Ishikawa (cell line): Measurements from ENCODE around the gene KIF18A.
A peak's percentile ranks its signal among the peaks of the same experiment; 100 is the strongest.

ENCODE experiments used
- CEBPB ChIP-seq: IDR thresholded peaks from 2 replicates; pipeline ENCODE4 v1.6.1; 2012
- CREB1 ChIP-seq: IDR thresholded peaks from 2 replicates; pipeline ENCODE4 v1.6.1; 2012; ENCODE audit warnings: low read depth
- EGR1 ChIP-seq: IDR thresholded peaks from 2 replicates; pipeline ENCODE4 v1.6.1; 2012
- EP300 ChIP-seq: IDR thresholded peaks from 2 replicates; pipeline ENCODE4 v1.6.1; 2012; ENCODE audit warnings: borderline replicate concordance
- FOXM1 ChIP-seq: IDR thresholded peaks from 2 replicates; pipeline ENCODE4 v1.6.1; 2012; ENCODE audit warnings: low read depth, borderline replicate concordance
- NFIC ChIP-seq: IDR thresholded peaks from 2 replicates; pipeline ENCODE4 v1.6.1; 2012
- RAD21 ChIP-seq: IDR thresholded peaks from 2 replicates; pipeline ENCODE4 v1.6.1; 2012; ENCODE audit warnings: low read depth
- TAF1 ChIP-seq: IDR thresholded peaks from 2 replicates; pipeline ENCODE4 v1.6.1; 2012; ENCODE audit warnings: low read depth, mild to moderate bottlenecking
- TCF12 ChIP-seq: IDR thresholded peaks from 2 replicates; pipeline ENCODE4 v1.6.1; 2012; ENCODE audit warnings: low read depth
- TEAD4 ChIP-seq: IDR thresholded peaks from 2 replicates; pipeline ENCODE4 v1.6.1; 2012
- YY1 ChIP-seq: IDR thresholded peaks from 2 replicates; pipeline ENCODE4 v1.6.1; 2012; ENCODE audit warnings: low read depth
- ZBTB7A ChIP-seq: IDR thresholded peaks from 2 replicates; pipeline ENCODE4 v1.6.1; 2012; ENCODE audit warnings: low read depth
- TF ChIP-seq, protein P1 (sequence below): IDR thresholded peaks from 2 replicates; pipeline ENCODE4 v1.6.1; 2012
- TF ChIP-seq, protein P2 (sequence below): IDR thresholded peaks from 2 replicates; pipeline ENCODE4 v1.6.1; 2012; ENCODE audit warnings: low read depth, mild to moderate bottlenecking
- TF ChIP-seq, protein P3 (sequence below): IDR thresholded peaks from 2 replicates; pipeline ENCODE4 v1.6.1; 2012

KIF18A gene

GRCh38 chr11:28017816-28018215, 90.1 kb downstream of the KIF18A start:
- TF ChIP-seq NFIC: no peak
- no peak for TF ChIP-seq EGR1
- TF ChIP-seq ZBTB7A: no peak
- no peak for TF ChIP-seq YY1
- no peak for TF ChIP-seq CEBPB
- TF ChIP-seq, protein P1, sequence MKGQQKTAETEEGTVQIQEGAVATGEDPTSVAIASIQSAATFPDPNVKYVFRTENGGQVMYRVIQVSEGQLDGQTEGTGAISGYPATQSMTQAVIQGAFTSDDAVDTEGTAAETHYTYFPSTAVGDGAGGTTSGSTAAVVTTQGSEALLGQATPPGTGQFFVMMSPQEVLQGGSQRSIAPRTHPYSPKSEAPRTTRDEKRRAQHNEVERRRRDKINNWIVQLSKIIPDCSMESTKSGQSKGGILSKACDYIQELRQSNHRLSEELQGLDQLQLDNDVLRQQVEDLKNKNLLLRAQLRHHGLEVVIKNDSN: no peak
- TF ChIP-seq, protein P2, sequence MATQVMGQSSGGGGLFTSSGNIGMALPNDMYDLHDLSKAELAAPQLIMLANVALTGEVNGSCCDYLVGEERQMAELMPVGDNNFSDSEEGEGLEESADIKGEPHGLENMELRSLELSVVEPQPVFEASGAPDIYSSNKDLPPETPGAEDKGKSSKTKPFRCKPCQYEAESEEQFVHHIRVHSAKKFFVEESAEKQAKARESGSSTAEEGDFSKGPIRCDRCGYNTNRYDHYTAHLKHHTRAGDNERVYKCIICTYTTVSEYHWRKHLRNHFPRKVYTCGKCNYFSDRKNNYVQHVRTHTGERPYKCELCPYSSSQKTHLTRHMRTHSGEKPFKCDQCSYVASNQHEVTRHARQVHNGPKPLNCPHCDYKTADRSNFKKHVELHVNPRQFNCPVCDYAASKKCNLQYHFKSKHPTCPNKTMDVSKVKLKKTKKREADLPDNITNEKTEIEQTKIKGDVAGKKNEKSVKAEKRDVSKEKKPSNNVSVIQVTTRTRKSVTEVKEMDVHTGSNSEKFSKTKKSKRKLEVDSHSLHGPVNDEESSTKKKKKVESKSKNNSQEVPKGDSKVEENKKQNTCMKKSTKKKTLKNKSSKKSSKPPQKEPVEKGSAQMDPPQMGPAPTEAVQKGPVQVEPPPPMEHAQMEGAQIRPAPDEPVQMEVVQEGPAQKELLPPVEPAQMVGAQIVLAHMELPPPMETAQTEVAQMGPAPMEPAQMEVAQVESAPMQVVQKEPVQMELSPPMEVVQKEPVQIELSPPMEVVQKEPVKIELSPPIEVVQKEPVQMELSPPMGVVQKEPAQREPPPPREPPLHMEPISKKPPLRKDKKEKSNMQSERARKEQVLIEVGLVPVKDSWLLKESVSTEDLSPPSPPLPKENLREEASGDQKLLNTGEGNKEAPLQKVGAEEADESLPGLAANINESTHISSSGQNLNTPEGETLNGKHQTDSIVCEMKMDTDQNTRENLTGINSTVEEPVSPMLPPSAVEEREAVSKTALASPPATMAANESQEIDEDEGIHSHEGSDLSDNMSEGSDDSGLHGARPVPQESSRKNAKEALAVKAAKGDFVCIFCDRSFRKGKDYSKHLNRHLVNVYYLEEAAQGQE: no peak
- TF ChIP-seq, protein P3, sequence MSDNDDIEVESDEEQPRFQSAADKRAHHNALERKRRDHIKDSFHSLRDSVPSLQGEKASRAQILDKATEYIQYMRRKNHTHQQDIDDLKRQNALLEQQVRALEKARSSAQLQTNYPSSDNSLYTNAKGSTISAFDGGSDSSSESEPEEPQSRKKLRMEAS: no peak
- no peak for TF ChIP-seq TEAD4
- no peak for TF ChIP-seq TAF1
- no peak for TF ChIP-seq TCF12
- no peak for TF ChIP-seq CREB1
- TF ChIP-seq RAD21: no peak

DNA sequence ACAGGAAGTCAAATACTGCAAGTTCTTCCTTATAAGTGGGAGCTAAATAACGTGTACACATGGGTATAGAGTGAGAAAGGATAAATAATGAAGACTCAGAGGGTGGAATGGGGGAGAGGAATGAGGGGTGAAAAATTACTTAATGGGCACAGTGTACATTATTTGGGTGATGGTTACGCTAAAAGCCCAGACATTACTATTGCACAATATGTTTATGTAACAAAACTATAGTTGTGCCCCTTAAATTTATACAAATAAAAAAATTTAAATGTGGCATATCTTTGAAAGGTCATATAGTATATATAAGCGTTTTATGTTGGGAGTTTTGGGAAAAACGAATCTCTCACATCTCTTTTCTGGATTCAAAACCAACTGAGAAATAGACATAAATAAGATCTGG, 96.1 kb downstream of the KIF18A start:
- no peak for TF ChIP-seq TAF1
- no peak for TF ChIP-seq RAD21
- TF ChIP-seq, protein P3: no peak
- no peak for TF ChIP-seq EGR1
- no peak for TF ChIP-seq YY1
- TF ChIP-seq EP300: no peak
- TF ChIP-seq, protein P2: no peak
- TF ChIP-seq TEAD4: no peak
- TF ChIP-seq ZBTB7A: no peak
- TF ChIP-seq CREB1: no peak
- TF ChIP-seq, protein P1: no peak
- no peak for TF ChIP-seq NFIC
- no peak for TF ChIP-seq TCF12
- TF ChIP-seq CEBPB: no peak
- TF ChIP-seq FOXM1: no peak

DNA sequence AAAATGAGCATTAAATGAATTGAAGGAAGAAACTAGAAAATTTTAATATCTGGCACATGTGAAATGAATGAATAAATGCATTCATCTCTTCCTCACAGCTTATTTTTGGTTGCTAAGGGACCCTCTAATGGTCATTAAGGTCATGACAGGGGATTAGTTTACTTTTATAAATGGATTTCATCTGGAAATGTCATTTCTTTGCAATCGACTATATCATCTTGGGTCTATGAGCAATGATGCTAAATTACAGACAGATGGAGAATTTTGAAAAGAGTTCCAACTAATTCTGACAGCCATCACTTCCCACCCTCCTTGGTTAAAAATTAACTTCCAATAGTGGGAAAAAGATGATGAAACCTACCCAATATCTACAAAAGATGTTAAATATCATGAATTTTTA, 98.0 kb downstream of the KIF18A start:
- TF ChIP-seq EP300 (no peak), EGR1 (no peak), TEAD4 (no peak), TCF12 (no peak), YY1 (no peak), TAF1 (no peak), FOXM1 (no peak), NFIC (no peak), RAD21 (no peak), CEBPB (no peak), CREB1 (no peak), ZBTB7A (no peak)
- TF ChIP-seq, protein P3: no peak
- TF ChIP-seq, protein P2: no peak
- TF ChIP-seq, protein P1: no peak

DNA sequence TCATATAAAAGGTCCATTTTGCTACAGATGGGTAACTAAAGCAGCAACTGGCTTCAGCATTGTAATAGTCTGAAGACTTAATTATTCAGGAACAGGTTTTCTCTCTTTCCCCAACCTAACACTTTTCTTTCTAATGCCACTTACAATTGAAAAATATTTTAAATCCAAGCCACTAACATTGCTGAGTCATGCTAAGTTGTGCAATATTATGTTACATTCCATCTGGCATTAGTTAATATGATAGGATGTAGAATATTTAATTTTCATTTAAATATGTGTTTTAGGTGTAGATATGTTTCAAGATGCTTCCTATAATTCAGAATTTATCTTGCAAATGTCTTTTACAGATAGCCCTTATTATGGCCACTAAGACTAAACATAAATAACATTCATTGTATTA, 98.6 kb downstream of the KIF18A start:
- TF ChIP-seq ZBTB7A: no peak
- TF ChIP-seq CEBPB: peak; percentile 90
- TF ChIP-seq FOXM1: no peak
- no peak for TF ChIP-seq EP300
